Upper lobe of right lung (tissue), 1 donor: ENCODE results near the gene ENAH. TPM values are rescaled to one million over a fixed set of nuclear protein-coding genes. Genes with fewer than 3 reads are reported as not detected.
"Not testable (repeated sequence)": the region's sequence is repeated elsewhere in the genome, so short reads cannot be mapped to it uniquely, and the experiment has no call there.

Experiments used
- ATAC-seq: fragments of 200-7000 bp; cut with Tn5 transposase; one replicate; pipeline ENCODE4 v1.9.1; 2020; ENCODE audit warnings: mild to moderate bottlenecking, moderate library complexity
- DNase-seq: peaks from one replicate; pipeline ENCODE4 v3.0.0-alpha.2; 2020
- H3K27ac ChIP-seq: fragments of 200-600 bp; one replicate; pipeline ENCODE4 v1.8.0; 2022
- H3K27me3 ChIP-seq: fragments of 200-600 bp; one replicate; pipeline ENCODE4 v1.8.0; 2022; ENCODE audit warnings: mild to moderate bottlenecking
- H3K36me3 ChIP-seq: fragments of 200-600 bp; one replicate; pipeline ENCODE4 v1.8.0; 2022
- H3K4me1 ChIP-seq: fragments of 200-600 bp; one replicate; pipeline ENCODE4 v1.8.0; 2022
- H3K4me3 ChIP-seq: fragments of 200-600 bp; one replicate; pipeline ENCODE4 v1.8.0; 2022; ENCODE audit warnings: mild to moderate bottlenecking
- H3K9me3 ChIP-seq: fragments of 200-600 bp; one replicate; pipeline ENCODE4 v1.8.0; 2022
- CTCF ChIP-seq: fragments of 200-600 bp; IDR thresholded peaks from one replicate; pipeline ENCODE4 v1.8.0; 2022; ENCODE audit warnings: antibody characterized with exemption
- intact Hi-C: fragments of 100-400 bp; cut with DNase I; formaldehyde crosslinking; loops from one replicate; pipeline ENCODE4 v1.11.0; 2022
- total RNA-seq: library from RNA; stranded (reverse); fragmentation: NEBNext Ultra II Directional; extraction: Animal tissue kit (Norgen Biotek cat#: 25700); gene quantifications from one replicate; pipeline ENCODE4 v1.2.1, GENCODE V29; 2021
- donor health status: DM: no; HTN: yes; CAD: no; lungs with severe emphysema.

The ENAH gene
- total RNA-seq, 1 donor from 2014 or later = 67.4 TPM

- DNase-seq (no peak), ATAC-seq (no peak)
- no peaks in the 10 kb centered on the region for H3K4me1 ChIP-seq
- no peaks in the 10 kb centered on the region for H3K36me3 ChIP-seq
- no peaks in the 10 kb centered on the region for H3K27me3 ChIP-seq
- no peak overlapping the region for H3K27ac ChIP-seq
- H3K4me3 ChIP-seq = no peak overlapping the region
- H3K9me3 ChIP-seq = no peaks in the 10 kb centered on the region
- TF ChIP-seq CTCF = no peak
- intact Hi-C loops = no loop called here
Measured at GRCh38 chr1:225635649-225636048, 17.3 kb downstream of the ENAH start.

GRCh38 chr1:225632836-225633235 is 20.1 kb downstream of the ENAH start:
- H3K27me3 ChIP-seq, H3K36me3 ChIP-seq, H3K4me3 ChIP-seq, H3K4me1 ChIP-seq, H3K27ac ChIP-seq, intact Hi-C loops, ATAC-seq, H3K9me3 ChIP-seq, DNase-seq: not testable (repeated sequence)

GRCh38 chr1:225631021-225631663 is 21.8 kb downstream of the ENAH start:
- no peak overlapping the region for H3K4me3 ChIP-seq
- H3K36me3 ChIP-seq = no peaks in the 10 kb centered on the region
- intact Hi-C loops = no loop called here
- ATAC-seq = no peak
- no peaks in the 10 kb centered on the region for H3K27me3 ChIP-seq
- H3K4me1 ChIP-seq = peaks cover 6% of the 10 kb centered on the region
- no peak overlapping the region for H3K27ac ChIP-seq
- TF ChIP-seq CTCF = no peak
- no peaks in the 10 kb centered on the region for H3K9me3 ChIP-seq
- no peak for DNase-seq

- intact Hi-C loops = no loop called here
Measured at GRCh38 chr1:225629483-225629882, 23.4 kb downstream of the ENAH start.

GRCh38 chr1:225628794-225629193 is 24.1 kb downstream of the ENAH start:
- DNase-seq, H3K27me3 ChIP-seq, H3K4me3 ChIP-seq, H3K9me3 ChIP-seq, H3K36me3 ChIP-seq, intact Hi-C loops, ATAC-seq, H3K27ac ChIP-seq, H3K4me1 ChIP-seq: not testable (repeated sequence)

More at GRCh38 chr1:225629483-225629882, 23.4 kb downstream of the ENAH start:
- H3K27me3 ChIP-seq = no peaks in the 10 kb centered on the region
- H3K9me3 ChIP-seq = no peaks in the 10 kb centered on the region
- peaks cover 6% of the 10 kb centered on the region for H3K4me1 ChIP-seq
- H3K36me3 ChIP-seq = no peaks in the 10 kb centered on the region
- H3K27ac ChIP-seq = no peak overlapping the region
- no peak for ATAC-seq
- no peak overlapping the region for H3K4me3 ChIP-seq
- no peak for DNase-seq
- no peak for TF ChIP-seq CTCF

GRCh38 chr1:225627304-225627947 is 25.5 kb downstream of the ENAH start:
- DNase-seq (no peak), ATAC-seq (peak; percentile 25)
- H3K9me3 ChIP-seq = no peaks in the 10 kb centered on the region
- no peaks in the 10 kb centered on the region for H3K27me3 ChIP-seq
- intact Hi-C loops = no loop called here
- no peak overlapping the region for H3K4me3 ChIP-seq
- TF ChIP-seq CTCF = no peak
- H3K27ac ChIP-seq = no peak overlapping the region
- H3K4me1 ChIP-seq = peaks cover 6% of the 10 kb centered on the region
- no peaks in the 10 kb centered on the region for H3K36me3 ChIP-seq
